IMR-90 (cell line): ENCODE data around the gene SF3A1. TPM values are rescaled to one million over a fixed set of nuclear protein-coding genes. Genes with fewer than 3 reads are reported as not detected.
A peak's percentile ranks its signal among the peaks of the same experiment; 100 is the strongest.

Source experiments
- ATAC-seq: fragments of 200-7000 bp; cut with Tn5 transposase; 2 replicates; pipeline ENCODE4 v1.9.1; 2020; ENCODE audit warnings: low read depth, mild to moderate bottlenecking, moderate library complexity
- BruUV-seq: library from RNA; stranded (reverse); fragments of 400-500 nt; replicated peaks from 2 replicates; lab custom pipeline; 2021; lab: Mats Ljungman, UMichigan
- CTCF ChIA-PET: fragments of 300-600 bp; formaldehyde crosslinking; extraction: SDS; loops from one replicate; lab custom pipeline; 2021; ENCODE audit warnings: antibody characterized with exemption; lab: Yijun Ruan, JAX
- POLR2A ChIA-PET: fragments of 300-600 bp; sonication (Branson Sonifier 250); formaldehyde crosslinking; loops from one replicate; lab custom pipeline; 2022; ENCODE audit warnings: antibody characterized with exemption; ENCODE audit not compliant: unreplicated experiment; lab: Charles Lee
- DNase-seq: peaks from one replicate; pipeline ENCODE4 v3.0.0; 2013
- H2AFZ ChIP-seq: replicated peaks from 2 replicates; pipeline ENCODE3; 2013; ENCODE audit warnings: low read length, mild to moderate bottlenecking; ENCODE audit not compliant: poor library complexity
- H2AK5ac ChIP-seq: 2 replicates; pipeline ENCODE4 v1.6.1; 2013; ENCODE audit warnings: low read depth, low read length, inconsistent platforms
- H2AK9ac ChIP-seq: replicated peaks from 2 replicates; pipeline ENCODE3; 2013; ENCODE audit warnings: mild to moderate bottlenecking, low read depth, low read length, moderate library complexity; ENCODE audit not compliant: poor library complexity
- H2BK120ac ChIP-seq: 2 replicates; pipeline ENCODE4 v1.6.1; 2013; ENCODE audit warnings: low read depth, low read length, inconsistent platforms
- H2BK15ac ChIP-seq: 3 replicates; pipeline ENCODE4 v1.6.1; 2013; ENCODE audit warnings: low read depth, low read length, inconsistent platforms
- H2BK20ac ChIP-seq: 2 replicates; pipeline ENCODE4 v1.6.1; 2013; ENCODE audit warnings: low read depth, mild to moderate bottlenecking, inconsistent platforms, low read length, moderate library complexity
- H2BK5ac ChIP-seq: 2 replicates; pipeline ENCODE4 v1.6.1; 2013; ENCODE audit warnings: mild to moderate bottlenecking, low read depth, low read length, inconsistent platforms; ENCODE audit not compliant: poor library complexity, severe bottlenecking
- H3K14ac ChIP-seq: replicated peaks from 2 replicates; pipeline ENCODE4 v1.6.1; 2013; ENCODE audit warnings: low read depth, low read length, inconsistent platforms
- H3K18ac ChIP-seq: 2 replicates; pipeline ENCODE4 v1.6.1; 2013; ENCODE audit warnings: low read depth, low read length, control low read depth
- H3K23ac ChIP-seq: 2 replicates; pipeline ENCODE4 v1.6.1; 2013; ENCODE audit warnings: low read depth, low read length, inconsistent platforms
- H3K27ac ChIP-seq: 2 replicates; pipeline ENCODE4 v1.5.1; 2013; ENCODE audit warnings: mild to moderate bottlenecking, control low read depth, low read length; ENCODE audit not compliant: insufficient read depth
- H3K27me3 ChIP-seq: 2 replicates; pipeline ENCODE4 v1.6.1; 2013; ENCODE audit warnings: low read length; ENCODE audit not compliant: control insufficient read depth, insufficient read depth
- H3K36me3 ChIP-seq: 2 replicates; pipeline ENCODE4 v1.6.1; 2013; ENCODE audit warnings: low read length, mixed read lengths; ENCODE audit not compliant: control insufficient read depth, insufficient read depth
- H3K4ac ChIP-seq: 2 replicates; pipeline ENCODE4 v1.6.1; 2013; ENCODE audit warnings: low read depth, low read length, inconsistent platforms
- H3K4me1 ChIP-seq: 2 replicates; pipeline ENCODE4 v1.6.1; 2013; ENCODE audit warnings: low read length, mixed read lengths; ENCODE audit not compliant: control insufficient read depth, insufficient read depth
- H3K4me2 ChIP-seq: 2 replicates; pipeline ENCODE4 v1.6.1; 2013; ENCODE audit warnings: low read depth, mild to moderate bottlenecking, control low read depth, low read length, moderate library complexity
- H3K4me3 ChIP-seq: 2 replicates; pipeline ENCODE4 v1.5.1; 2013; ENCODE audit warnings: low read depth, mild to moderate bottlenecking, control low read depth, low read length, moderate library complexity; ENCODE audit not compliant: insufficient read depth
- H3K56ac ChIP-seq: 2 replicates; pipeline ENCODE4 v1.6.1; 2013; ENCODE audit warnings: low read length, inconsistent platforms; ENCODE audit not compliant: insufficient read depth; ENCODE audit errors: extremely low read depth
- H3K79me1 ChIP-seq, 2 experiments: 2 replicates each; pipeline ENCODE4 v1.6.1; 2013; ENCODE audit warnings: low read length in 2 of 2, inconsistent platforms in 1 of 2, low read depth in 1 of 2
- H3K9ac ChIP-seq: 2 replicates; pipeline ENCODE4 v1.6.1; 2013; ENCODE audit warnings: low read depth, low read length, control low read depth
- H3K9me1 ChIP-seq: 2 replicates; pipeline ENCODE4 v1.6.1; 2013; ENCODE audit warnings: low read length, inconsistent platforms; ENCODE audit not compliant: insufficient read depth
- H3K9me3 ChIP-seq: 2 replicates; pipeline ENCODE4 v1.6.1; 2013; ENCODE audit warnings: low read length; ENCODE audit not compliant: control insufficient read depth, insufficient read depth
- H4K20me1 ChIP-seq: 2 replicates; pipeline ENCODE4 v1.6.1; 2013; ENCODE audit warnings: low read length, inconsistent platforms; ENCODE audit not compliant: insufficient read depth
- H4K5ac ChIP-seq: 2 replicates; pipeline ENCODE4 v1.6.1; 2013; ENCODE audit warnings: mild to moderate bottlenecking, low read depth, low read length, control low read depth
- H4K8ac ChIP-seq, 2 experiments: 2 replicates each; pipeline ENCODE4 v1.6.1; 2013; ENCODE audit warnings: low read depth in 2 of 2, low read length in 2 of 2, control low read depth in 1 of 2, inconsistent platforms in 1 of 2
- H4K91ac ChIP-seq: 2 replicates; pipeline ENCODE4 v1.6.1; 2013; ENCODE audit warnings: low read depth, low read length, inconsistent platforms; ENCODE audit not compliant: insufficient read depth
- BHLHE40 ChIP-seq: fragments of 150-350 bp; IDR thresholded peaks from 2 replicates; pipeline ENCODE4 v1.6.1; 2016; ENCODE audit warnings: mild to moderate bottlenecking, low read depth, low read length
- CTCF ChIP-seq: conservative IDR thresholded peaks from 2 replicates; pipeline ENCODE4 v1.5.1; 2012; ENCODE audit warnings: mild to moderate bottlenecking, low read depth, low read length, improper control_type of control experiment
- FOS ChIP-seq: fragments of 150-350 bp; IDR thresholded peaks from 2 replicates; pipeline ENCODE4 v1.6.1; 2016; ENCODE audit warnings: low read depth, low read length
- MAZ ChIP-seq: IDR thresholded peaks from 2 replicates; pipeline ENCODE4 v1.6.1; 2012; ENCODE audit warnings: low read depth, mild to moderate bottlenecking, low read length, improper control_type of control experiment, moderate library complexity, borderline replicate concordance
- USF2 ChIP-seq: fragments of 150-350 bp; IDR thresholded peaks from 2 replicates; pipeline ENCODE4 v1.6.1; 2017; ENCODE audit warnings: mild to moderate bottlenecking, antibody characterized with exemption, low read length, low read depth
- WGBS, 2 experiments: methylation state at CpG; one replicate each; pipeline versions ENCODE4 v1.1.5 to v1.1.7; 2013; ENCODE audit warnings: missing lambda C conversion rate in 2 of 2; ENCODE audit not compliant: insufficient read length in 1 of 2; ENCODE audit errors: extremely low coverage in 2 of 2; 5-methylcytosine and 5-hydroxymethylcytosine counted together
- dilution Hi-C: fragments of 300-500 bp; cut with HindIII; formaldehyde crosslinking; loops from one replicate; pipeline ENCODE4 v1.14.3; 2018; ENCODE audit warnings: low sequenced_read_pairs; ENCODE audit not compliant: unreplicated experiment
- in situ Hi-C: fragments of 300-500 bp; cut with MboI; formaldehyde crosslinking; loops from 3 replicates; pipeline ENCODE4 v1.14.3; 2019; ENCODE audit warnings: low sequenced_read_pairs, inconsistent platforms, mixed read lengths
- intact Hi-C: fragments of 100-400 bp; cut with micrococcal nuclease; formaldehyde crosslinking; loops from 2 replicates; pipeline ENCODE4 v1.10.0; 2022
- polyA plus RNA-seq, 3 experiments: library from polyadenylated mRNA; depleted of rRNA; stranded (reverse); fragments of >200 nt; gene quantifications; 2 replicates each; pipeline ENCODE4 v1.2.3, GENCODE V29; 2012; ENCODE audit warnings: low replicate concordance in 1 of 3
- total RNA-seq: library from RNA; depleted of rRNA; stranded (reverse); fragments of >200 nt; gene quantifications from 2 replicates; pipeline ENCODE4 v1.2.3, GENCODE V29; 2012

SF3A1 gene
- total and polyA plus RNA-seq, 2 of the 4 experiments (the other 2 are of a cell fraction): 36.9 to 67.2 TPM

DNA sequence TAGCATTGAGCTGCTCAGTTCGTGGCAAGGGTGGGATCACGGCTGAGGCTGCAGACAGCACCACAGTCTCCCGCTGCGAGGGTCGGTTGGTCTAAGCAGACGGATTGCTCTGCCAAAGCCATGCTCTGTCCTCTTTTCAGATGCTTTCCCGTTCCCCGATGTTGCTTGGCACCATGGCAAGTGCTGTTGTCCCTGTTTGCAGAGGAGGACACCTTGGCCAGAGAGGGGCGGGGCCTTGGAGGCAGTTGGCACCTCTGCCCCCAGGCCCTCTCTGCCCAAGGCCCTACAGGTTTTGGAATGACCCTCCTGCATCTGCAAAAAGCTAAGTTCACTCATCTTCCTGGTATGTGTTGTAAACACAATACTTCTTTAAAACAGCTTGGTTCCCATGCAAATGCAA, 11.7 kb upstream of the SF3A1 start:
- Histone ChIP-seq H2BK20ac (no peak overlapping the region), H3K9me3 (no peaks in the 10 kb centered on the region), H3K4ac (no peak overlapping the region), H4K8ac (no peak overlapping the region), H4K5ac (no peak overlapping the region), H3K4me2 (no peak overlapping the region), H2BK15ac (no peak overlapping the region), H4K20me1 (no peaks in the 10 kb centered on the region), H3K4me3 (no peak overlapping the region), H3K18ac (no peak overlapping the region), H2AK5ac (no peak overlapping the region), H2AK9ac (no peak overlapping the region), H3K27ac (no peak overlapping the region), H3K79me1 (no peaks in the 10 kb centered on the region), H3K36me3 (peaks cover 2% of the 10 kb centered on the region; the same call in 1 of the 2 replicates), H3K14ac (no peak overlapping the region), H3K27me3 (no peaks in the 10 kb centered on the region), H3K9me1 (0 out of 2 replicates have a peak, but pooled peaks cover 2% of the 10 kb centered on the region), H2BK120ac (no peak overlapping the region), H2BK5ac (no peak overlapping the region), H3K4me1 (peaks cover 5% of the 10 kb centered on the region; the same call in 1 of the 2 replicates), H4K91ac (no peak overlapping the region), H2AFZ (peak overlapping the region; percentile 15), H3K9ac (no peak overlapping the region), H3K23ac (no peak overlapping the region), H3K56ac (no peak overlapping the region)
- CTCF ChIA-PET: interaction anchor here (0.8 kb wide), 1 partner anchor 18 kb away, joined by 3 read pairs; no protein-coding TSS in a partner anchor
- POLR2A ChIA-PET: no interaction called here
- TF ChIP-seq USF2 (no peak), MAZ (no peak), BHLHE40 (no peak), CTCF (no peak), FOS (no peak)
- no TSS peak for BruUV-seq
- WGBS, 2 experiments: 74% methylated on average over 8 of the region's 9 CpGs; no CpG with 5 or more reads in 1 of the 2 experiments
- dilution Hi-C loops (no loop called here), in situ Hi-C loops (no loop called here), intact Hi-C loops (no loop called here)
- ATAC-seq (peak; percentile 57), DNase-seq (peak; percentile 5)
